ENCODE measurements around the gene KIF1B. TPM values are rescaled to one million over a fixed set of nuclear protein-coding genes. Genes with fewer than 3 reads are reported as not detected.

KIF1B gene
- total RNA-seq, 1 experiment from 2014 or later, result 57.7 TPM

DNA sequence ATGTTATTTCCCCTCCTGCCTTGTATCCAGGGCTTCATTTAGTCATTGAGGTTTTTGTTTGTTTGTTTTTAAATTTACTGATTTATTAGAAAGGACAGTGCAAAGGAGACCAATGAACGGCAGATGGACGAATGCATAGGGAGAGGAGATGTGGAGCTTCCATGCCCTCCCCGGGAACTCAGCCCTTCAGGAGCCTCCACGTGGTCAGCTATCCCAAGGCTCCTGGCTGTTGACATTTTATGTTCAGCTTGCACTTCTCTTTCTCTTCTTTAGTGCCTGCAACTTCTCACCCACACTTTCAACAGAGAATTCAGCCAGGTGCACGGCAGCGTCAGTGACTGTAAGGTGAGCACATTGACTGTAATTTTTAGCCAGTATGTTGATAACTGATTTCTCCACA, 157.8 kb downstream of the KIF1B start:
- Histone ChIP-seq H3K23me2 (ENCODE audit: insufficient read length, low read depth, low read length, poor library complexity, severe bottlenecking) (no peaks in the 10 kb centered on the region), H2AFZ (ENCODE audit: low read length) (no peak overlapping the region), H3K14ac (ENCODE audit: insufficient read depth, low read length) (no peak overlapping the region), H2AK5ac (ENCODE audit: insufficient read length, low read length) (no peak overlapping the region), H4K8ac (replicated peaks; ENCODE audit: insufficient read length, low read depth, low read length) (no peak overlapping the region), H3K79me1 (ENCODE audit: insufficient read depth, low read depth, low read length, poor library complexity, severe bottlenecking) (no peaks in the 10 kb centered on the region), H3K79me2 (ENCODE audit: insufficient read depth, low read length) (no peaks in the 10 kb centered on the region), H3K27ac (ENCODE audit: insufficient read length, low read depth, low read length) (no peak overlapping the region), H3K4me2 (ENCODE audit: insufficient read depth, insufficient read length, low read length) (no peak overlapping the region), H3T11ph (ENCODE audit: low read length) (no peak overlapping the region), H3K9ac (ENCODE audit: extremely low read depth, insufficient read length, low read length) (no peak overlapping the region), H4K20me1 (ENCODE audit: control insufficient read depth, insufficient read depth, insufficient read length) (no peaks in the 10 kb centered on the region), H2BK12ac (ENCODE audit: insufficient read length, low read depth, low read length) (no peak overlapping the region), H2BK20ac (ENCODE audit: low read depth, low read length, poor library complexity, severe bottlenecking) (no peak overlapping the region), H4K91ac (ENCODE audit: insufficient read length, low read depth, low read length) (no peak overlapping the region), H3K18ac (ENCODE audit: insufficient read length, low read depth, low read length) (no peak overlapping the region), H3K23ac (ENCODE audit: insufficient read length, low read depth, low read length) (no peak overlapping the region), H2BK15ac (ENCODE audit: low read depth, low read length) (no peak overlapping the region; the same call in 1 of the 2 replicates), H4K5ac (ENCODE audit: insufficient read length, low read depth, low read length) (no peak overlapping the region), H3K4ac (ENCODE audit: low read depth, low read length) (no peak overlapping the region), H3K27me3 (ENCODE audit: insufficient read depth, low read length) (no peaks in the 10 kb centered on the region), H2BK120ac (ENCODE audit: low read depth, low read length, poor library complexity, severe bottlenecking) (no peak overlapping the region), H3K4me1 (ENCODE audit: insufficient read depth, low read length) (no peaks in the 10 kb centered on the region), H2BK5ac (ENCODE audit: insufficient read length, low read length) (no peak overlapping the region), H3K56ac (ENCODE audit: insufficient read length, low read depth, low read length) (no peak overlapping the region), H3K9me3 (ENCODE audit: control insufficient read depth, low read depth, low read length) (no peaks in the 10 kb centered on the region)
- H3K36me3 Mint-ChIP-seq (ENCODE audit: insufficient read depth in 1 of 3, low read depth in 3 of 3), result peaks cover 30 to 66% (median 55%) of the 10 kb centered on the region in 3 experiments
- no peak overlapping the region for H3K4me3 Mint-ChIP-seq
- H3K4me1 Mint-ChIP-seq, result no peaks in the 10 kb centered on the region
- H3K9me3 Mint-ChIP-seq, result no peaks in the 10 kb centered on the region
- TF ChIP-seq, protein P1, sequence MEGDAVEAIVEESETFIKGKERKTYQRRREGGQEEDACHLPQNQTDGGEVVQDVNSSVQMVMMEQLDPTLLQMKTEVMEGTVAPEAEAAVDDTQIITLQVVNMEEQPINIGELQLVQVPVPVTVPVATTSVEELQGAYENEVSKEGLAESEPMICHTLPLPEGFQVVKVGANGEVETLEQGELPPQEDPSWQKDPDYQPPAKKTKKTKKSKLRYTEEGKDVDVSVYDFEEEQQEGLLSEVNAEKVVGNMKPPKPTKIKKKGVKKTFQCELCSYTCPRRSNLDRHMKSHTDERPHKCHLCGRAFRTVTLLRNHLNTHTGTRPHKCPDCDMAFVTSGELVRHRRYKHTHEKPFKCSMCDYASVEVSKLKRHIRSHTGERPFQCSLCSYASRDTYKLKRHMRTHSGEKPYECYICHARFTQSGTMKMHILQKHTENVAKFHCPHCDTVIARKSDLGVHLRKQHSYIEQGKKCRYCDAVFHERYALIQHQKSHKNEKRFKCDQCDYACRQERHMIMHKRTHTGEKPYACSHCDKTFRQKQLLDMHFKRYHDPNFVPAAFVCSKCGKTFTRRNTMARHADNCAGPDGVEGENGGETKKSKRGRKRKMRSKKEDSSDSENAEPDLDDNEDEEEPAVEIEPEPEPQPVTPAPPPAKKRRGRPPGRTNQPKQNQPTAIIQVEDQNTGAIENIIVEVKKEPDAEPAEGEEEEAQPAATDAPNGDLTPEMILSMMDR (conservative IDR thresholded peaks at IDR 0.05), result no peak
- peak overlapping the region in 1 of 3 experiments; percentile 49; a peak in 2 of 7 replicates for H3K27ac Mint-ChIP-seq
- no peaks in the 10 kb centered on the region for H3K27me3 Mint-ChIP-seq (ENCODE audit: low read depth)
- no CpG with 5 or more reads among the region's 6 CpGs for WGBS (ENCODE audit: extremely low coverage, insufficient read length, low lambda C conversion rate)
- no peak for DNase-seq
